Lung (tissue), 12 donors: Measurements from ENCODE around the gene TANC2. TPM values are rescaled to one million over a fixed set of nuclear protein-coding genes. Genes with fewer than 3 reads are reported as not detected.

Experiments used
- ATAC-seq: fragments of 200-7000 bp; cut with Tn5 transposase; one replicate; pipeline ENCODE4 v1.9.1; 2020; ENCODE audit warnings: moderate number of reproducible peaks; ENCODE audit not compliant: insufficient read depth, low FRiP score
- DNase-seq, 3 donors: peaks; one replicate each; pipeline ENCODE4 v3.0.0-alpha.2; 2013 to 2017
- H3K27ac ChIP-seq, 2 donors: one replicate each; pipeline ENCODE4 v1.5.1; 2013; ENCODE audit warnings: mild to moderate bottlenecking in 2 of 2, moderate library complexity in 2 of 2, control low read depth in 1 of 2, inconsistent platforms in 1 of 2, low read depth in 1 of 2, low read length in 1 of 2
- H3K27me3 ChIP-seq, 3 donors: one replicate each; pipeline ENCODE4 v1.5.1; 2013; ENCODE audit warnings: low read length in 2 of 3; ENCODE audit not compliant: control insufficient read depth in 3 of 3, insufficient read depth in 3 of 3
- H3K36me3 ChIP-seq, 4 donors: one replicate each; pipeline ENCODE4 v1.5.1; 2013; ENCODE audit warnings: low read length in 4 of 4, mild to moderate bottlenecking in 1 of 4, moderate library complexity in 1 of 4; ENCODE audit not compliant: control insufficient read depth in 4 of 4, insufficient read depth in 4 of 4
- H3K4me1 ChIP-seq, 5 donors: one replicate each; pipeline ENCODE4 v1.5.1; 2013; ENCODE audit warnings: low read length in 5 of 5, mild to moderate bottlenecking in 2 of 5, moderate library complexity in 1 of 5; ENCODE audit not compliant: control insufficient read depth in 5 of 5, insufficient read depth in 5 of 5
- H3K4me3 ChIP-seq: one replicate; pipeline ENCODE4 v1.5.1; 2013; ENCODE audit warnings: mild to moderate bottlenecking, control low read depth, moderate library complexity
- H3K9ac ChIP-seq, 2 donors: one replicate each; pipeline ENCODE4 v1.5.1; 2013; ENCODE audit warnings: low read length in 2 of 2, control low read depth in 1 of 2; ENCODE audit not compliant: insufficient read depth in 1 of 2
- H3K9me3 ChIP-seq, 4 donors: one replicate each; pipeline ENCODE4 v1.5.1; 2013; ENCODE audit warnings: low read length in 3 of 4, mild to moderate bottlenecking in 1 of 4, moderate library complexity in 1 of 4; ENCODE audit not compliant: control insufficient read depth in 4 of 4, insufficient read depth in 3 of 4
- CTCF ChIP-seq: IDR thresholded peaks from 2 replicates; pipeline ENCODE4 v1.5.1; 2012; ENCODE audit warnings: mild to moderate bottlenecking; ENCODE audit errors: control extremely low read depth, extremely low read depth
- WGBS, 2 donors: extraction: QIAGEN DNeasy Blood & Tissue Kit; methylation state at CpG; one replicate each; pipeline ENCODE4 v1.1.7; 2013; 5-methylcytosine and 5-hydroxymethylcytosine counted together
- polyA plus RNA-seq, 2 donors: library from polyadenylated mRNA; stranded (reverse); fragments of 200-250 nt; gene quantifications; one replicate each; pipeline ENCODE4 v1.2.1, GENCODE V29; 2013
- total RNA-seq, 2 donors: library from RNA; depleted of rRNA in 1 of 2; stranded (reverse); fragments of >200 nt in 1 of 2; gene quantifications; one replicate each; pipeline ENCODE4 v1.2.1, GENCODE V29; 2014 to 2021
- donor health status: control.
- donor health status: control.
- donor health status: Bipolar disorder and iron deficiency.
- donor health status: healthy.
- donor health status: DM: yes; HTN: yes; CAD: no.

The TANC2 gene
- total and polyA plus RNA-seq, 4 donors = 15.0 to 136 (median 52.4) TPM

GRCh38 chr17:62984801-62985200 is 18.8 kb downstream of the TANC2 start:
- WGBS, 2 donors = 89 to 90% methylated on average over 1 of the region's 1 CpG
- DNase-seq = no peak

GRCh38 chr17:62986549-62986948 is 20.5 kb downstream of the TANC2 start:
- ATAC-seq = no peak

More at GRCh38 chr17:62984801-62985200, 18.8 kb downstream of the TANC2 start:
- Histone ChIP-seq H3K9me3 (peaks cover 3 to 16% (median 4%) of the 10 kb centered on the region in 4 donors), H3K4me1 (peaks cover 0 to 3% (median 0%) of the 10 kb centered on the region in 5 donors), H3K36me3 (peaks cover 0 to 5% (median 2%) of the 10 kb centered on the region in 4 donors), H3K27me3 (no peaks in the 10 kb centered on the region), H3K27ac (no peak overlapping the region), H3K4me3 (no peak overlapping the region), H3K9ac (no peak overlapping the region)
- no peak for ATAC-seq
- TF ChIP-seq CTCF = no peak

GRCh38 chr17:62987136-62987535 is 21.1 kb downstream of the TANC2 start:
- no peak for TF ChIP-seq CTCF
- peaks cover 0 to 5% (median 2%) of the 10 kb centered on the region in 4 donors for H3K36me3 ChIP-seq
- H3K4me1 ChIP-seq = peaks cover 0 to 3% (median 0%) of the 10 kb centered on the region in 5 donors
- H3K9ac ChIP-seq = no peak overlapping the region
- peaks cover 3 to 13% (median 4%) of the 10 kb centered on the region in 4 donors for H3K9me3 ChIP-seq
- H3K27me3 ChIP-seq = no peaks in the 10 kb centered on the region
- no peak overlapping the region for H3K4me3 ChIP-seq
- ATAC-seq (no peak), DNase-seq (no peak)
- H3K27ac ChIP-seq = no peak overlapping the region
- WGBS, 2 donors = 94% methylated on average over 7 of the region's 7 CpGs

More at GRCh38 chr17:62986549-62986948, 20.5 kb downstream of the TANC2 start:
- Histone ChIP-seq H3K9ac (no peak overlapping the region), H3K9me3 (peaks cover 3 to 16% (median 4%) of the 10 kb centered on the region in 4 donors), H3K4me1 (peaks cover 0 to 3% (median 0%) of the 10 kb centered on the region in 5 donors), H3K27ac (no peak overlapping the region), H3K36me3 (peaks cover 0 to 5% (median 2%) of the 10 kb centered on the region in 4 donors), H3K4me3 (no peak overlapping the region), H3K27me3 (no peaks in the 10 kb centered on the region)
- WGBS, 2 donors = 83 to 98% methylated on average over 4 of the region's 4 CpGs
- DNase-seq = no peak
- TF ChIP-seq CTCF = no peak

- no peak for TF ChIP-seq CTCF
- H3K4me1 ChIP-seq = peaks cover 0 to 3% (median 0%) of the 10 kb centered on the region in 5 donors
- ATAC-seq = no peak
- no peak for DNase-seq
- H3K9ac ChIP-seq = no peak overlapping the region
- peaks cover 0 to 6% (median 2%) of the 10 kb centered on the region in 4 donors for H3K9me3 ChIP-seq
- H3K27me3 ChIP-seq = no peaks in the 10 kb centered on the region
- 65 to 83% methylated on average over 5 of the region's 5 CpGs for WGBS, 2 donors
- H3K27ac ChIP-seq = no peak overlapping the region
- H3K4me3 ChIP-seq = no peak overlapping the region
- H3K36me3 ChIP-seq = no peaks in the 10 kb centered on the region
Observed at GRCh38 chr17:62989501-62989900, 23.5 kb downstream of the TANC2 start.
